SH-SY5Y (cell line): ENCODE data around the gene NEK10.

Experiments
- GATA2 ChIP-seq: IDR thresholded peaks from 2 replicates; pipeline ENCODE4 v1.6.1; 2011; ENCODE audit warnings: mild to moderate bottlenecking, low read depth, low read length
- GATA3 ChIP-seq: IDR thresholded peaks from 2 replicates; pipeline ENCODE4 v1.6.1; 2011; ENCODE audit warnings: low read depth, mild to moderate bottlenecking, low read length, moderate library complexity

The NEK10 gene

DNA sequence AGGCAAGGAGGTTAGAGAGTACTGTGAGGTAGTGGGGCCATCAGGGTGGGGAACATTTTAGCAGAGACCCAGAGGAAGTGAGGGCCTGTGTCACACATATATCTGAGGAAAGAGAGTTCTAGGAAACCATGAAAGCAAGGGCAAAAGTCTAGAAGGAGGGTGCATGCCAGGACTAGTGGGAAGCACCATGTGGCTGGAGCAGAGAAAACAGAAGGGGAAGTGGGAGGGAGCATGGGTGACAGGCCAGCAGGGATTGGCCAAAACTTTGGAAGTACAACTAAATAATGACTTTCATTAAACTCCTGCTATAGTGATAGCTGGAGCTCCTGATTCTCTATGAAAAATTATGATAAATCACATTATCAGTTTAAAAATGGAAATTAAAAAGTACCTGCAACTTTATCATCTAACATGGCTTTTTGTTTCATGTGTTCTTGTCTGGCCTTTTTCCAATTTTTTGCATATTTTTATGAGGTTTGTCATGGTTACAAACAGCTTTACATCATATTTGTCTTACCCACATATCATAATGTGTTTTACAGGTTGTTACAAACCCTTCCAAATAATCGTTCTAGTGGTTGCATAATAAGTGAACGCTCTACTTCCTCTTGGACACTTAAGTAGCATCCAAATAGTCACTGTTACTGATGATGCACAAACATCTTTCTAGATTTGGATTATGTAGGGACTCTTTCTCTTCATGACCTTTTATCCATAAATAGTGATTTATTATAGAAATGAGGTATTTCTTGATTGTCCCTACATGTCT, 168.3 kb downstream of the NEK10 start:
- TF ChIP-seq GATA2 = no peak
- TF ChIP-seq GATA3 = no peak

DNA sequence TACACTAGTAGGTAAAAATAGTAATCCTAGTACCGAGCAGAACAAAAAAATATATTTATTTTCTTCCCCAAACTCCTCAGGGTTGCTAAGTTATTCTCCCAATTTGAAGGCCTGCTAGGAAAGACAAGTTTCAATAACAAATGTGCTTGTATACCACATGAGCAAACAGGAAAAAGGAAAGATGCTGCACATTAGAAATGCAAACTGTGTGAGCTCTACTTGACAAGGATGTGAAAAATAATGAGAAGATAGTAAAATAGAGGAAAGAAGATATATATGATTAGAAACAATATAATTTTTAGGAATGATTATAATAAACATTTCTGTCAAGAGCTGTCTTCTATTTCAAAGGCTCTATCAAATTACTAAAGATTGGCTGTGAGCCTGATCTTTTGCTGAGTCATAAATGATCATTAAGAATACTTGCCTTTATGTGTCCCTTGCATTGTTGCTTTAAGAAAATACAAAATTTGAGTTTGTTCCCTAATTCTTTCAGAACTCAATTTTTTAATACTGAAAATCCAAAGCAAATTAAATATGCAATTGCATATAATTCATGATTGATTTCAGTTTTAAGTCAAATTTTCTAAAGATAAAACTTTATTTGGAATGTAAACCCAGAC, 174.2 kb downstream of the NEK10 start:
- TF ChIP-seq GATA3 = no peak
- no peak for TF ChIP-seq GATA2

- TF ChIP-seq GATA2 = no peak
Observed at GRCh38 chr3:27193056-27193455, 176.1 kb downstream of the NEK10 start.

GRCh38 chr3:27186013-27186412, 183.2 kb downstream of the NEK10 start:
- no peak for TF ChIP-seq GATA3
- no peak for TF ChIP-seq GATA2

- TF ChIP-seq GATA3 (no peak), GATA2 (no peak)
Observed at GRCh38 chr3:27185231-27185989, 183.8 kb downstream of the NEK10 start.

GRCh38 chr3:27184261-27184660, 184.9 kb downstream of the NEK10 start:
- TF ChIP-seq GATA3 (no peak), GATA2 (no peak)

DNA sequence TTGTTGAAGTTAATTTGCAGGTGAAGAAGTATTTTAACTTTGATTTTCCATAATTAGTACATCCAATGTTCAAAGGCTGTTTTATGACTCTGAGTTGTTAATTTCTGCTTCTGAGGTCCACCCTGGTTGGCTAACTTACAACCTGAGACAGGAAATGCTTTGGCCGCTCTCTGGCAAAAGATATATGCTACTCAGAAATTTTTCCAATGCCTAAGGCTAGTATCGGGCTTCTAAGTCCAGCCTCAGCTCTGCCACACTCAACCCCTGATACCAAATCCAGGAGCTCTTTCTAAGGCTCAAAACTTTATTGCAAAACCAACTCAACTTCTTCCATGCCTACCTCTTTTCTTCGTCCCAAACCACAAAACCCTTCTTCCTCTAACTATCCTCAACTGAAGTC, 192.9 kb downstream of the NEK10 start:
- TF ChIP-seq GATA2 (no peak), GATA3 (no peak)

DNA sequence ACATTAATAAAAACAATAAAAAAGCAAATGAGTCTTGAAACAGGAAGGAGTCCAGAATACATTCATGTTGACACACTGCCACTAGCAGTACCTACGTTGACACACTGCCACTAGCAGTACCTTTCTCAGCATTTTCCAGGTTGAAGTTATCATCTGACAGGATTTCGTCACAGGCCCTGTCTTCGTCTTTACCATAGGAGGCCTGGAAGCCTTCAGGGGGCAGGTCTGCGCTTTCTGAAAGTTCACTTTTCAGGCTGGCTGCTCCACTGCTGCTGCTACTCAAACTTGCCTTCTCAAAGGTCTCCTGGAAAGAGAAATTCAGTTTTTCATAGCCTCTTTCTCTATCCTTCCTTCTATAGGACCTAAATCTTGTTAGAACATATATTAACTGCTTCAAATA, 194.7 kb downstream of the NEK10 start:
- TF ChIP-seq GATA2 = no peak
- no peak for TF ChIP-seq GATA3

- no peak for TF ChIP-seq GATA3
- TF ChIP-seq GATA2 = no peak
Observed at GRCh38 chr3:27171113-27171512, 198.1 kb downstream of the NEK10 start.

DNA sequence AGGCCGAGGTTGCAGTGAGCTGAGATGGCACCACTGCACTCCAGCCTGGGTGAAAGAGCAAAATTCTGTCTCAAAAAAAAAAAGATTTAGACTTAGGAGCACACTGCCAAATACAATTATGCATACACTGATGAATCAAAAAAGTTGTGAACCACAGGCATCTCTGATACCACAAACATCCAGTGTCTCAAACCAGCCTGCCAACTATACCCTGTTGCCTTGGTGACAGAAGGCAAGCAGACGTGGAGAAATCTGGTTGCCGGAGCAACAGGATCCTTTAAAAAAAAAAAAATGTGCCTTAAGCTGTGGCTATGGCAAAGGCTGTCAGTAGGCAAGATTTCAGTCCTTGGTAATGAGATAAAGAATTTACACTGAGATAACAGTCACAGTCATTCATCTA, 202.3 kb downstream of the NEK10 start:
- TF ChIP-seq GATA3 = no peak
- TF ChIP-seq GATA2 = 0 out of 2 replicates have a peak, but pooled peaks have one; percentile 6

GRCh38 chr3:27165321-27165721, 203.9 kb downstream of the NEK10 start:
- TF ChIP-seq GATA2 = no peak
- no peak for TF ChIP-seq GATA3

GRCh38 chr3:27160779-27161287, 208.3 kb downstream of the NEK10 start:
- TF ChIP-seq GATA2 = no peak
- no peak for TF ChIP-seq GATA3

DNA sequence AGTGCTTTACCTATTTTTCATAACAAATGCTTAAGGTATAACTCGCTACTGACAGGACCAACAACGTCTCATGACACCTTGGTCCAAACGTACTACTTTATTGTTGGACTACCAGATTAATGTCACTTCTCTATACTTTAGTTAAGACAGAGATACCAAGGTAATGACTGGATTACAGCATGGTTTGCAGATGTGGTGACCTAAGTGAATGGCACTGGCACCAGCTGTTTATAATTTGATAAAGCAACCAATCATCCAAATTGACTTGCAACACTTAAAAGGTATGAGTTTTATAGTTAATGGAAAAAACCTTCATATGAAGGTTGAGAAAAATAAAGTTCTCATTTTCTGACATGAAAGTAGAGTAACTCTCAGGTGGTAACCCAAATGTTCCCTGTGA, 209.0 kb downstream of the NEK10 start:
- TF ChIP-seq GATA3 = no peak

DNA sequence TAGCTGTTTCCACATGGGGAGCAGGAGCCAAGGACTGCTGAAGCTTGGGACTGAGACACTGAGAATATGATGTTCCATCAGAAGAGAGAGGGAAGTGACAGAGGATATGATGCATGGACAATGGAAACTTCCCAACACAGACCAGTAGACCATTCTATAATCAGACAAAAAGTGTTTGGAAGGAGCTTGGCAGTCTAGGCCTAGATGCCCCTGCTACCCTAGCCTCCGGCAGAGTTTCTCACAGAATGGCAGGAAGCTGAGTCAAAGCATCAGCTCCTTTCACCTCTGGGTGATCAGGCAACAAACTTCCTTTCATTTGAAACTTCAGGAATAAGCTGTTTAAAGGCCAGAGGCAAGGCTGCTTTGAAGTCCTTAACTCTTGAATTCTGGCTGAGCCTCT, 222.0 kb downstream of the NEK10 start:
- TF ChIP-seq GATA2 (no peak), GATA3 (no peak)
